Glomerular visceral epithelial cell (primary cell): ENCODE results near the gene CDX1.
"Not testable (repeated sequence)": the region's sequence is repeated elsewhere in the genome, so short reads cannot be mapped to it uniquely, and the experiment has no call there.

Experiments
- DNase-seq: peaks from one replicate; pipeline ENCODE4 v3.0.0-alpha.2; 2016; ENCODE audit errors: extremely low spot score

Gene CDX1

GRCh38 chr5:150233706-150234105 is 67.1 kb downstream of the CDX1 start:
- not testable (repeated sequence) for DNase-seq
